ENCODE measurements around the gene ARL6.

The ARL6 gene

DNA sequence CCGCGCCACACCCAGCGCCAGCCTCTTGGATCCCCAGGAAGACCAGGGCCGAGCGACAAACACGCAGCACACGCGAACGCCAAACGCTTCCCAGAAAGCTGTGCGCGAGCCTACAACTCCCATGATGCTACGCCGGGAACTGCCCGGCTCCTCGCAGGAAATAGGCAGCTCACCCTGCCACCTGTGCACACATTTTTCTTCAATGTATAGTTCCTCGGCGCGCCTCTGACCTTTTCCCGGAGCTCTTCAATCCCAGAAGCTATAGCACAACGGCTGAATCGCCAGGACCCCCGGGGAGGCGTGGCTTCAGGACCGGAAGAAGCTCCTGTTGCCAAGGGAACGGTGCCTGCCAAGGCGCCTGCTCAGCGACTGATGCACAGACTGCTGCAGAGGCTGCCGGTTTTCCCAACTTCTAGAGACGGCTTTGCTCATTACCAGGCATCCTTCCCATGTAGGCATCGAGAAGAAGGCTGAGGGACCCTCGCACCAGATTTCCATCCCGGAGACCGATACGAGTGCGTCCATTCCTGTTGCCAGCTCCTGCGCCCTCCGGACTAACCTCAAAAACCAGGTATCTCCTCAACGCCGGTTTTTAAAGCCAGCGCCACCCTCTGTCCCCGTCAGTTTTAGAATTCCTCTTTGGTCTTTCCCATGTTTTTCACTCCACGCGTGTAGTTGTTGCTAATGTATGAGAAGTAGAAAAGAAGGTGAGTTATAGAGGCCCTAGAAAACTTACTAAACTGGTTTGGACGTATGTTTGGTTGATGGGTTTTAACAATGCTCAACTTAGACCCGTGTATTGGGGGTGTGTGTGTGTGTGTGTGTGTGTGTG, at the start of gene ARL6:
ARL6 (plus strand) TSS at position 352 of the 832 bp plus-strand sequence. CDS start 3,350 bp downstream, outside the sequence.
- Mint-ChIP-seq H3K4me3 (peak within 1 kb of the TSS; percentile 95), H3K27ac (peak within 1 kb of the TSS; percentile 87), H3K36me3 (peaks cover 4% of the 10 kb centered on the region), H3K9me3 (no peaks in the 10 kb centered on the region), H3K27me3 (no peaks in the 10 kb centered on the region), H3K4me1 (peaks cover 22% of the 10 kb centered on the region)
- ATAC-seq: peak; percentile 97

DNA sequence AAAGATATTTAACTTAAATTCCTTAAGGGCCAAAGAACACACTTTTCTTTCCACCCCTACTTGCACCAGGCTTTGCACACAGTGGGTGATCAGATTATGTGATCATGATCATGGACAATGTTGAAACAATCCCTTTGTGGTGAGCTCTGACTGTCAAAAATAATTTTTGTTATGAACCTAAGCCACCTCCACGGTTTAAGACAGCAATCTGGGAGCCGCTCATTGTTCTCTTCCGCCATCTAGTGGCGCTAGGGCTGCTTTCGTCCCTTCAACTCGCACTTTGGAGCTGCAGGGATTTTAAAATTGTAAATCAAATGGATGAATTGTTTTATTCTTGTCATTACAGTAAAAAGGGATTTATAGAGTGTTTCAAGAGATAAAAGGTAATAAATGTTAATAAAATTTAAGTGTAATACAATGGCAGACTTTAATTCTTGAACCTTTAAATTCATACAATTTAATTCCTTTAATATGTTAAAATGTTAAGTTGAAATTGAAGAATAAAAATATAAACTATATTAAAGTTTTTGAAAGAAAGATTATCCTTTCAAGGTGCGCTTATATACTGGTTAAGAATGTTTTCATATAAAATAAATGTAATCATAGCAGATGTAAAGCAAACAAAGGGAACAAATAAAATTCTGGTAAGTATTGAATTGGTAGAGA, 45.3 kb upstream of the ARL6 start:
- Mint-ChIP-seq H3K27me3 (no peaks in the 10 kb centered on the region), H3K4me3 (no peak overlapping the region), H3K4me1 (no peaks in the 10 kb centered on the region), H3K36me3 (no peaks in the 10 kb centered on the region), H3K9me3 (no peaks in the 10 kb centered on the region), H3K27ac (no peak overlapping the region)
- peak; percentile 71 for ATAC-seq

- H3K36me3 Mint-ChIP-seq: no peaks in the 10 kb centered on the region
- no peaks in the 10 kb centered on the region for H3K4me1 Mint-ChIP-seq
- H3K9me3 Mint-ChIP-seq: no peaks in the 10 kb centered on the region
- ATAC-seq: no peak
- no peak overlapping the region for H3K4me3 Mint-ChIP-seq
- H3K27me3 Mint-ChIP-seq: no peaks in the 10 kb centered on the region
- no peak overlapping the region for H3K27ac Mint-ChIP-seq
These were observed 44.1 kb upstream of the ARL6 start for GRCh38 chr3:97720417-97720816.

DNA sequence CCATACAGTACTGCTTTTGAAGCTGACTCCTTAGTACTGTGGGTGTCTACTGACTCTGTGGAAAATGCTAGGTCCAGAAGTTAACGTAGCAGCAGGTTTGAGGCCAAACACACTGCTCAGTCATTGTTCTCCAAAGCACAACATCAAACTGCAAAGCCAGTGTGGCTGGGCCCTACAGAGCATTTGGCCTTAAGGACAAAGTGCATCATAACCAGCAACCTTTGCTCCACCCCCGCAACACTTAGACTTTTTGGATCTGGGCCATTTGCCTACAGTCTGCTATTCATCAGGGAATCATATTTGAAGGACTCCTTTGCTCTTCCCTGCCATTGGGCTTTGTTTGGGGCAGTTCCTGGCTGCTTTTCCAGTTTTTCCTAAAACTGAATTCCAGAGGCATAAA, 43.1 kb upstream of the ARL6 start:
- no peaks in the 10 kb centered on the region for H3K36me3 Mint-ChIP-seq
- H3K9me3 Mint-ChIP-seq: no peaks in the 10 kb centered on the region
- H3K4me1 Mint-ChIP-seq: no peaks in the 10 kb centered on the region

DNA sequence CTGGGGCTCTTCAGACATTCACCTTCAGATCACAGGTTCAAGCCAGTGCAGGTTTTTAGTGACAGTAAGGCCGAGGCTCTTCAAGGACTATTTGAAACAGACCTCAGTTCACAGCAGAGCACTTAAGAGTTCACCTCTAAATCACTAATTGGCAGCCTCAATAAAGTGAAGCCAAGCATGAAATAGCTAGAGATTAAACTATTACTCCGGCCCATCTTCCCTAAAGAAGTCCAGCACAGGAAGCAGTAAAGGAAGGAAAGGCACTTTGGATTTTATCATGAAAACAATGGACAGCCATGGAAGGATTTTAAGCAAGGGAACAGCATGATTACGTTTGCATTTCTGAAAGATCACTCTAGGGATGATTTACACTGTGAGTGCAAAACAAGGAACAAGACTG, 27.6 kb upstream of the ARL6 start:
- Mint-ChIP-seq H3K9me3 (no peaks in the 10 kb centered on the region), H3K27me3 (peaks cover 6% of the 10 kb centered on the region), H3K4me1 (no peaks in the 10 kb centered on the region), H3K27ac (no peak overlapping the region), H3K4me3 (no peak overlapping the region), H3K36me3 (no peaks in the 10 kb centered on the region)
- ATAC-seq: no peak

More for the DNA sequence above, 43.1 kb upstream of the ARL6 start:
- Mint-ChIP-seq H3K27ac (no peak overlapping the region), H3K27me3 (no peaks in the 10 kb centered on the region), H3K4me3 (no peak overlapping the region)
- no peak for ATAC-seq

- Mint-ChIP-seq H3K9me3 (no peaks in the 10 kb centered on the region), H3K36me3 (no peaks in the 10 kb centered on the region), H3K27me3 (no peaks in the 10 kb centered on the region), H3K4me3 (no peak overlapping the region), H3K4me1 (no peaks in the 10 kb centered on the region), H3K27ac (no peak overlapping the region)
- no peak for ATAC-seq
These were observed 25.8 kb upstream of the ARL6 start for GRCh38 chr3:97738761-97739160.

DNA sequence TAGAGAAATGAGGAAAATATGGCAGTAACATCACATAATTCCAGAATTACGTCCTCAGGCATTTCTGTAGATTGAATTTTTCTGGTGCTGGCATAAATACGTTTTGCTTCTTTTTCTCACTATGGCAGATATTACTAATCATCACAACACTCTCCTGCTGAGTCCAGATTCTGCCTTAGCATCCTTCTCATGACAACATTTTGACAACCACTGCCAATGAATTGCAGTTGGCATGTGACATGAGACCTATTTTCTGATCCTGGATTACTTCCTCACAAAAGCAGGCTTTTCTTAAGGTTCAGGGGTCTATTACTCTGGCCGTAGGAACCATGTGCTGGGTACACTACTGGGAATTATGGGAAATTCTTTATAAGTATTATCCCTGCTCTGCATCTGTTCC, 22.5 kb upstream of the ARL6 start:
- no peaks in the 10 kb centered on the region for H3K36me3 Mint-ChIP-seq
- H3K9me3 Mint-ChIP-seq: no peaks in the 10 kb centered on the region
- H3K27me3 Mint-ChIP-seq: no peaks in the 10 kb centered on the region
- H3K27ac Mint-ChIP-seq: no peak overlapping the region
- H3K4me3 Mint-ChIP-seq: no peak overlapping the region
- no peak for ATAC-seq
- no peaks in the 10 kb centered on the region for H3K4me1 Mint-ChIP-seq

DNA sequence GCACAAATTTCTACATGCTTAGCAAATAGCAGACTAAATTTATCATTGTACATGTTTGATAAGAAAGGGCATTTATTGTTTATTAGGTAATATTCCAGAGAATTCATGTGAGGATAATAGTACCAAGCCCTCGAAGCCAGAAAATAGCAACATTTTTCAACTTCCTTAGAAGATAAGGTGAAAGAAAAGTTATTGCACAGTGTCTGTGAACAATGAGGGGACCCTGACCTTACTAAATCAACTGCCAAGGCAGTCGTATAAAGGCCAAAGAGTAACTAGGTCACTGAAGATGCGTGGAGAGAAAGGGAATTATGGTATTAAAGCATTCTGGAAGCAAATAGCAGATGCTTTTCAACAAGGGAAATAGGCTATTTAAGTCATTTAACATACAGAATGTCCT, 20.3 kb upstream of the ARL6 start:
- H3K27me3 Mint-ChIP-seq: peaks cover 12% of the 10 kb centered on the region
- no peak overlapping the region for H3K27ac Mint-ChIP-seq
- no peaks in the 10 kb centered on the region for H3K36me3 Mint-ChIP-seq
- no peaks in the 10 kb centered on the region for H3K9me3 Mint-ChIP-seq
- ATAC-seq: no peak
- H3K4me1 Mint-ChIP-seq: no peaks in the 10 kb centered on the region
- no peak overlapping the region for H3K4me3 Mint-ChIP-seq

DNA sequence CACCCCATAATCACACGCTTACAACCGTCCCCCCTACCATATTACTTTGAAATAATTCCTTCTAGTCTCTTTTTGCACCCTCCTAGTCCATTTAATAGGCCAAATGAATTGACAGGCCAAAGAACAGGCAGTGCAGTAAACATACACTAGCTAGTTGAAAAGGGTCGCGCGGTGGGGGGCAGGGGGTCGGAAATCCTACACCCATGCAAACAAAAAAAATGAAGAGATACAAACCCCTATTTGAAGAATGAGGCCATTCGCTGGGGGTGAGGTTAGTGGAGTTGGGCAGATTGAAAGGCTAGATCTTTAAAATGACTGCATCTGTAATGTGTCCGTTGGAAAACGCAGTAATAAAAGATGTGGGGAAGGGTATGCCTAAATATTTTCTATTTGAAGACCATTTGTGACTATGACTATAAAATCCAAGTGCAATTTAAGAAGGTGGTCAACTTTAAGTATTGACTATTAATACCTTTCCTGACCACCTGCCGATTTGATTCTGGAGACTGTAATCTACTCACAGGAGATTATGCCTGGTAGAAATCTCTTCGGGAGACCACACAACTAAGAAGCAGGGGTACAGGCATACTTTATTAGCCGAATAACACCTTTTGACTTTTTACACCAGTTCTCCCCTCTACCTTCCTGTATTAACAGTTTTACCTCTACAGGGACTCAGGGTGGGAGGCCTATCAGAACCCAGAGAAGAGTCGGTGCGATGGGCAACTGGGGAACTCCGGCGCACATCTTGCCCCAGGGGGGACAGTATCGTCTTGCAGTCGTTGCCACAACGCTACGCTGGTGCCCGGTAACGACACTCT, 762 bp upstream of the ARL6 start:
- no peaks in the 10 kb centered on the region for H3K9me3 Mint-ChIP-seq
- no peaks in the 10 kb centered on the region for H3K27me3 Mint-ChIP-seq
- ATAC-seq: no peak
- H3K4me1 Mint-ChIP-seq: peaks cover 22% of the 10 kb centered on the region
- H3K4me3 Mint-ChIP-seq: peak overlapping the region; percentile 95
- H3K36me3 Mint-ChIP-seq: no peaks in the 10 kb centered on the region
- peak overlapping the region; percentile 87 for H3K27ac Mint-ChIP-seq

DNA sequence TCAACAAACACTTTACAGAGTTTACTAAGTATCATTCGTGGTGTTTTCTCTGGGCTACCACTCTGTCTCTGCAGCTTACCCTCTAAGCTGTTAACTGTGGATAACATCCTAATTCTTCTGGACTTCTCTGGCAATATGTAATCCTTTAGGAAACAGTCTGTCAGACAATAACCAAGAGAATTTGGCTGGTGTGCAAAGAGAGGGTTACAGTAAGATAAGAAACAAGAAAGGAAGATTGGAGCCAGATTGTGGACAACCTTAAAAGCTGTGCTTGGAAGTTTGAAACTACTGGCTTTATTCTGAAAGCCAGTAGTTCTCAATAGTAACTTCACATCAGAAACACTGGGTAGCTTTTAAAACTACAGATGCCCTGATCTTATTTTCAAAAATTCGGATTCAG, 778 bp downstream of the ARL6 start:
- Mint-ChIP-seq H3K4me1 (peaks cover 22% of the 10 kb centered on the region), H3K36me3 (peaks cover 11% of the 10 kb centered on the region), H3K4me3 (peak overlapping the region; percentile 95), H3K9me3 (no peaks in the 10 kb centered on the region), H3K27me3 (no peaks in the 10 kb centered on the region), H3K27ac (peak overlapping the region; percentile 87)
- ATAC-seq: no peak

DNA sequence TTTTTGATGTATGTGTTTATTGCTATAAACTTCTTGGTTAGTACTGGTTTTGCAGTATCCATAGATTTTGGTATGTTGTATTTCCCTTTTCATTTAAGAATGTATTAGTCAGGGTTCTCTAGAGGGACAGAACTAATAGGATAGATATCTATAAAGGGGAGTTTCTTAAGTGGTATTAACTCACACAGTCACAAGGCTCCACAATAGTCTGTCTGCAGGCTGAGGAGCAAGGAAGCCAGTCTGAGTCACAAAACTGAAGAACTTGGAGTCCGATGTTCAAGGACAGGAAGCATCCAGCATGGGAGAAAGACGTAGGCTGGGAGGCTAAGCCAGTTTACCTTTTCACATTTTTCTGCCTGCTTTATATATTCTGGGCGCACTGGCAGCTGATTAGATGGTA, 8.4 kb downstream of the ARL6 start:
- Mint-ChIP-seq H3K9me3 (peaks cover 4% of the 10 kb centered on the region), H3K4me3 (no peak overlapping the region), H3K4me1 (no peaks in the 10 kb centered on the region), H3K27ac (no peak overlapping the region), H3K36me3 (peaks cover 58% of the 10 kb centered on the region), H3K27me3 (no peaks in the 10 kb centered on the region)
- no peak for ATAC-seq

DNA sequence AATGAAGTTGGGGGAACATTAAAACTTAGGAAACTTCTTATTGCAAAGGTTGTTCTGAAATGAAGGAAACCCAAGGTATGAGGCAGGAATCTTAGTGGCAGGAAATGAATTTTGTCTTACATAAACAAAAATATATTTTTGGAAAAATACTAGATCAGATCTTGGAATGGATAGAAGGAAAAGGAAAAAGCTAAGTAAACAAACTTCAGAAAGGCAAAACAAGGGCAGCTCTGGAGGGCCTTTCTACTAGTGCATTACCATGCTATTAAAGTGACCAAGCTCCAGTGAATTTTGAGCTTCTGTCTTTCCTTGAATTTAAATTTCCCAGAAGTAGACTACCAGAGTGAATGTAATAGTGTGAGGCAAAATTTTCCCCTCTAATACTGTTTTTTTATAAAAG, 13.6 kb downstream of the ARL6 start:
- ATAC-seq: no peak
- peaks cover 28% of the 10 kb centered on the region for H3K36me3 Mint-ChIP-seq
- no peaks in the 10 kb centered on the region for H3K27me3 Mint-ChIP-seq

GRCh38 chr3:97793420-97794019, 29.0 kb downstream of the ARL6 start:
- ATAC-seq: no peak
- no peak overlapping the region for H3K27ac Mint-ChIP-seq
- no peaks in the 10 kb centered on the region for H3K36me3 Mint-ChIP-seq
- H3K27me3 Mint-ChIP-seq: no peaks in the 10 kb centered on the region
- H3K4me3 Mint-ChIP-seq: no peak overlapping the region
- H3K9me3 Mint-ChIP-seq: no peaks in the 10 kb centered on the region
- H3K4me1 Mint-ChIP-seq: no peaks in the 10 kb centered on the region

More for the DNA sequence above, 13.6 kb downstream of the ARL6 start:
- no peaks in the 10 kb centered on the region for H3K4me1 Mint-ChIP-seq
- H3K9me3 Mint-ChIP-seq: no peaks in the 10 kb centered on the region
- H3K4me3 Mint-ChIP-seq: no peak overlapping the region
- H3K27ac Mint-ChIP-seq: no peak overlapping the region

- Mint-ChIP-seq H3K27me3 (no peaks in the 10 kb centered on the region), H3K4me3 (no peak overlapping the region), H3K4me1 (no peaks in the 10 kb centered on the region), H3K36me3 (no peaks in the 10 kb centered on the region), H3K27ac (no peak overlapping the region), H3K9me3 (no peaks in the 10 kb centered on the region)
- no peak for ATAC-seq
These were observed 31.4 kb downstream of the ARL6 start for GRCh38 chr3:97795951-97796350.

DNA sequence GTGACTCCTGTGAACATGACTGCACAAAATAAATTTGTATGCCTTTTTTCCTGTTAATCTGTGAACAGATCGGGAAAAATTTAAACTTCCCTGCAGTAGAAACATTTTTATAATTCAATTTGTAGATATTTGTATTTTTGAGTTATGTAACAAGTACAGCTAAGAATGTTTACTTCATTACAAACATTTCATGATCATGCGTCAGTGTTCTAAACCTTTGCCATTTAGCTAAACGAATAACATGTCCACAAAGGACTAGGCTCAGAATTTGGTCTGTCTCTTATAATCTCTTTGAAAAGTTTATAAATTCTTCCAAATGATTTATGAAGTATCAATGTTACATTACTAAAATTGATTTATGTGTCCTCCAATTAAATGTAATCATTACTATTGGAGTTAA, 39.9 kb downstream of the ARL6 start:
- Mint-ChIP-seq H3K4me1 (no peaks in the 10 kb centered on the region), H3K36me3 (no peaks in the 10 kb centered on the region), H3K27ac (no peak overlapping the region), H3K27me3 (no peaks in the 10 kb centered on the region), H3K9me3 (no peaks in the 10 kb centered on the region), H3K4me3 (no peak overlapping the region)
- ATAC-seq: no peak

All from stimulated activated memory B cell treated with anti-CD40 and anti-IgM and Interleukin-4, amounts not matched to agents 10 μg/mL and 1 μg/mL and 100 μg/mL, for 72 hours (primary cell).